ENCODE data around the gene VPS41.

The VPS41 gene

DNA sequence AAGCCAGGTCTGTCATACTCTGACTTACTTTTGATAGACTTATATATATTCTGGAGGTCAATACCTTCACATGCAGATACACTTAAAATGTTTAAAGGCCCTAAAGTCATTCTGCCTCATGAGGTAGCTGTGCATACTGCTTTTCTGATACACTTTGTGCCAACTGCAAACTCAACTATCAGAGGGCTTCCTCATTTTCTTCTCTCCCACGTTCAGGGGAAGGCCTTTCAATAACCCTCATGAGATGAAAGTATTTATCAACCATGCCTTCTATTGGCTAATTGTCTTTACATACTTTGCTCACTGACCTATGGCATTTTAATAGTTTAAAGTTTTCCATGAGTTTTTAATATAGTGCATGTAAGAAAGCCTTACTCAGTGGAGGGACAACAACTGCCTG is 165.1 kb downstream of the VPS41 start:
- peaks cover 5 to 16% of the 10 kb centered on the region in 2 experiments; a peak in 2 of 3 replicates for H3K36me3 ChIP-seq (ENCODE audit: control insufficient read depth in 2 of 2, insufficient read depth in 1 of 2, low read length in 2 of 2)
- ChIA-PET CTCF (no interaction called here), POLR2A (no interaction called here)
- TF ChIP-seq ZNF747 (tag by site-specific recombination; IDR thresholded peaks at IDR 0.05): no peak
- TF ChIP-seq, protein P1, sequence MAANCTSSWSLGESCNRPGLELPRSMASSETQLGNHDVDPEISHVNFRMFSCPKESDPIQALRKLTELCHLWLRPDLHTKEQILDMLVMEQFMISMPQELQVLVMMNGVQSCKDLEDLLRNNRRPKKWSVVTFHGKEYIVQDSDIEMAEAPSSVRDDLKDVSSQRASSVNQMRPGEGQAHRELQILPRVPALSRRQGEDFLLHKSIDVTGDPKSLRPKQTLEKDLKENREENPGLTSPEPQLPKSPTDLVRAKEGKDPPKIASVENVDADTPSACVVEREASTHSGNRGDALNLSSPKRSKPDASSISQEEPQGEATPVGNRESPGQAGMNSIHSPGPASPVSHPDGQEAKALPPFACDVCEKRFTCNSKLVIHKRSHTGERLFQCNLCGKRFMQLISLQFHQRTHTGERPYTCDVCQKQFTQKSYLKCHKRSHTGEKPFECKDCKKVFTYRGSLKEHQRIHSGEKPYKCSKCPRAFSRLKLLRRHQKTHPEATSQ (tag by site-specific recombination; IDR thresholded peaks at IDR 0.05): no peak
- no peak for TF ChIP-seq ZNF335 (tag by site-specific recombination; conservative IDR thresholded peaks at IDR 0.05)
- TF ChIP-seq ZNF837 (tag by site-specific recombination; IDR thresholded peaks at IDR 0.05): no peak
- TF ChIP-seq, protein P2, sequence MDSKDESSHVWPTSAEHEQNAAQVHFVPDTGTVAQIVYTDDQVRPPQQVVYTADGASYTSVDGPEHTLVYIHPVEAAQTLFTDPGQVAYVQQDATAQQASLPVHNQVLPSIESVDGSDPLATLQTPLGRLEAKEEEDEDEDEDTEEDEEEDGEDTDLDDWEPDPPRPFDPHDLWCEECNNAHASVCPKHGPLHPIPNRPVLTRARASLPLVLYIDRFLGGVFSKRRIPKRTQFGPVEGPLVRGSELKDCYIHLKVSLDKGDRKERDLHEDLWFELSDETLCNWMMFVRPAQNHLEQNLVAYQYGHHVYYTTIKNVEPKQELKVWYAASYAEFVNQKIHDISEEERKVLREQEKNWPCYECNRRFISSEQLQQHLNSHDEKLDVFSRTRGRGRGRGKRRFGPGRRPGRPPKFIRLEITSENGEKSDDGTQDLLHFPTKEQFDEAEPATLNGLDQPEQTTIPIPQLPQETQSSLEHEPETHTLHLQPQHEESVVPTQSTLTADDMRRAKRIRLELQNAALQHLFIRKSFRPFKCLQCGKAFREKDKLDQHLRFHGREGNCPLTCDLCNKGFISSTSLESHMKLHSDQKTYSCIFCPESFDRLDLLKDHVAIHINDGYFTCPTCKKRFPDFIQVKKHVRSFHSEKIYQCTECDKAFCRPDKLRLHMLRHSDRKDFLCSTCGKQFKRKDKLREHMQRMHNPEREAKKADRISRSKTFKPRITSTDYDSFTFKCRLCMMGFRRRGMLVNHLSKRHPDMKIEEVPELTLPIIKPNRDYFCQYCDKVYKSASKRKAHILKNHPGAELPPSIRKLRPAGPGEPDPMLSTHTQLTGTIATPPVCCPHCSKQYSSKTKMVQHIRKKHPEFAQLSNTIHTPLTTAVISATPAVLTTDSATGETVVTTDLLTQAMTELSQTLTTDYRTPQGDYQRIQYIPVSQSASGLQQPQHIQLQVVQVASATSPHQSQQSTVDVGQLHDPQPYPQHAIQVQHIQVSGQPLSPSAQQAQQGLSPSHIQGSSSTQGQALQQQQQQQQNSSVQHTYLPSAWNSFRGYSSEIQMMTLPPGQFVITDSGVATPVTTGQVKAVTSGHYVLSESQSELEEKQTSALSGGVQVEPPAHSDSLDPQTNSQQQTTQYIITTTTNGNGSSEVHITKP (tag by site-specific recombination; IDR thresholded peaks at IDR 0.05): no peak
- no peak for TF ChIP-seq ZIC2 (tag by site-specific recombination; IDR thresholded peaks at IDR 0.05)
- no peak for TF ChIP-seq ZNF23 (tag by site-specific recombination; IDR thresholded peaks at IDR 0.05; ENCODE audit: borderline replicate concordance)
- TF ChIP-seq ZEB2 (tag by site-specific recombination; IDR thresholded peaks at IDR 0.05): no peak
- TF ChIP-seq GLIS1 (tag by site-specific recombination; IDR thresholded peaks at IDR 0.05): no peak
- no peak for TF ChIP-seq ZNF670 (tag by site-specific recombination; IDR thresholded peaks at IDR 0.05; ENCODE audit: low read depth)
- TF ChIP-seq GLIS2 (tag by site-specific recombination; IDR thresholded peaks at IDR 0.05): no peak
- TF ChIP-seq ZNF624 (tag by site-specific recombination; IDR thresholded peaks at IDR 0.05): no peak
- no peak for TF ChIP-seq ZNF76 (tag by site-specific recombination; IDR thresholded peaks at IDR 0.05; ENCODE audit: borderline replicate concordance, low read depth)
- no peak for TF ChIP-seq HOXC10 (CRISPR knock-in tag; IDR thresholded peaks at IDR 0.05)
- TF ChIP-seq ZNF423 (tag by site-specific recombination; IDR thresholded peaks at IDR 0.05): no peak
- TF ChIP-seq KLF7 (tag by site-specific recombination; IDR thresholded peaks at IDR 0.05; ENCODE audit: borderline replicate concordance): no peak
- no peak for TF ChIP-seq ZNF596 (tag by site-specific recombination; IDR thresholded peaks at IDR 0.05)
- TF ChIP-seq ZNF830 (tag by site-specific recombination; IDR thresholded peaks at IDR 0.05; ENCODE audit: low read depth): no peak
- no peak for TF ChIP-seq ZNF48 (tag by site-specific recombination; IDR thresholded peaks at IDR 0.05)
- TF ChIP-seq ZNF223 (tag by site-specific recombination; IDR thresholded peaks at IDR 0.05): no peak
- no peak overlapping the region for H3K4me3 ChIP-seq (ENCODE audit: low read depth, low read length)
- H3K4me1 ChIP-seq (ENCODE audit: control insufficient read depth, insufficient read depth, low read length): no peaks in the 10 kb centered on the region
- no peak overlapping the region for H3K27ac ChIP-seq (ENCODE audit: extremely low read depth, low read depth, low read length)
- H3K9me3 ChIP-seq (ENCODE audit: control insufficient read depth, insufficient read depth, low read depth, low read length): no peaks in the 10 kb centered on the region

DNA sequence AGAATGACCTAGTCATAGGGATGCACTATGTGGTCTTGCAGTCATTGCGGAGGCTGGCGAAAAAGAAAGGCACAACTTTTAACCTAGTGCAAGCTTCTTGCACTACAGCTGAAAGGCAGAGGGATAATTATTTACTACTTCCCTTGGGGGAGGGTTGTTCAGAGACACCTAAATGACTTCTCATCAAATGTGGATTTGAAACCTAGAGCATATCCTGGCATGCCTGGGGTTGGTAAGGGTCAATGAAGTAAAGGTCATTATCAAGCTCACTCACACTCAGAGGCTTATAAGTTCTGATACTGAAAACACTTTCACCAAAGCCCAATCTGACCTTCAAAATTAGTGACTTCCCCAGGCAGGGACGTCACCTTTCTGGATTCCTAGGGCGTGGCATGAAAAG is 168.9 kb downstream of the VPS41 start:
- ChIA-PET CTCF (interaction anchor here (0.6 to 0.9 kb wide), 2 partner anchors 11 to 395 kb away, joined by 3 to 4 read pairs; no protein-coding TSS in a partner anchor), POLR2A (no interaction called here)
- H3K4me1 ChIP-seq (ENCODE audit: control insufficient read depth, insufficient read depth, low read length): no peaks in the 10 kb centered on the region
- H3K9me3 ChIP-seq (ENCODE audit: control insufficient read depth, insufficient read depth, low read depth, low read length): no peaks in the 10 kb centered on the region
- no peak overlapping the region for H3K27ac ChIP-seq (ENCODE audit: extremely low read depth, low read depth, low read length)
- H3K36me3 ChIP-seq (ENCODE audit: control insufficient read depth in 2 of 2, insufficient read depth in 1 of 2, low read length in 2 of 2): peaks cover 5 to 16% of the 10 kb centered on the region in 2 experiments; a peak in 2 of 3 replicates
- no peak overlapping the region for H3K4me3 ChIP-seq (ENCODE audit: low read depth, low read length)
- TF ChIP-seq ZNF10 (tag by site-specific recombination; IDR thresholded peaks at IDR 0.05): no peak
- TF ChIP-seq ZNF658 (tag by site-specific recombination; IDR thresholded peaks at IDR 0.05): no peak
- TF ChIP-seq, protein P3, sequence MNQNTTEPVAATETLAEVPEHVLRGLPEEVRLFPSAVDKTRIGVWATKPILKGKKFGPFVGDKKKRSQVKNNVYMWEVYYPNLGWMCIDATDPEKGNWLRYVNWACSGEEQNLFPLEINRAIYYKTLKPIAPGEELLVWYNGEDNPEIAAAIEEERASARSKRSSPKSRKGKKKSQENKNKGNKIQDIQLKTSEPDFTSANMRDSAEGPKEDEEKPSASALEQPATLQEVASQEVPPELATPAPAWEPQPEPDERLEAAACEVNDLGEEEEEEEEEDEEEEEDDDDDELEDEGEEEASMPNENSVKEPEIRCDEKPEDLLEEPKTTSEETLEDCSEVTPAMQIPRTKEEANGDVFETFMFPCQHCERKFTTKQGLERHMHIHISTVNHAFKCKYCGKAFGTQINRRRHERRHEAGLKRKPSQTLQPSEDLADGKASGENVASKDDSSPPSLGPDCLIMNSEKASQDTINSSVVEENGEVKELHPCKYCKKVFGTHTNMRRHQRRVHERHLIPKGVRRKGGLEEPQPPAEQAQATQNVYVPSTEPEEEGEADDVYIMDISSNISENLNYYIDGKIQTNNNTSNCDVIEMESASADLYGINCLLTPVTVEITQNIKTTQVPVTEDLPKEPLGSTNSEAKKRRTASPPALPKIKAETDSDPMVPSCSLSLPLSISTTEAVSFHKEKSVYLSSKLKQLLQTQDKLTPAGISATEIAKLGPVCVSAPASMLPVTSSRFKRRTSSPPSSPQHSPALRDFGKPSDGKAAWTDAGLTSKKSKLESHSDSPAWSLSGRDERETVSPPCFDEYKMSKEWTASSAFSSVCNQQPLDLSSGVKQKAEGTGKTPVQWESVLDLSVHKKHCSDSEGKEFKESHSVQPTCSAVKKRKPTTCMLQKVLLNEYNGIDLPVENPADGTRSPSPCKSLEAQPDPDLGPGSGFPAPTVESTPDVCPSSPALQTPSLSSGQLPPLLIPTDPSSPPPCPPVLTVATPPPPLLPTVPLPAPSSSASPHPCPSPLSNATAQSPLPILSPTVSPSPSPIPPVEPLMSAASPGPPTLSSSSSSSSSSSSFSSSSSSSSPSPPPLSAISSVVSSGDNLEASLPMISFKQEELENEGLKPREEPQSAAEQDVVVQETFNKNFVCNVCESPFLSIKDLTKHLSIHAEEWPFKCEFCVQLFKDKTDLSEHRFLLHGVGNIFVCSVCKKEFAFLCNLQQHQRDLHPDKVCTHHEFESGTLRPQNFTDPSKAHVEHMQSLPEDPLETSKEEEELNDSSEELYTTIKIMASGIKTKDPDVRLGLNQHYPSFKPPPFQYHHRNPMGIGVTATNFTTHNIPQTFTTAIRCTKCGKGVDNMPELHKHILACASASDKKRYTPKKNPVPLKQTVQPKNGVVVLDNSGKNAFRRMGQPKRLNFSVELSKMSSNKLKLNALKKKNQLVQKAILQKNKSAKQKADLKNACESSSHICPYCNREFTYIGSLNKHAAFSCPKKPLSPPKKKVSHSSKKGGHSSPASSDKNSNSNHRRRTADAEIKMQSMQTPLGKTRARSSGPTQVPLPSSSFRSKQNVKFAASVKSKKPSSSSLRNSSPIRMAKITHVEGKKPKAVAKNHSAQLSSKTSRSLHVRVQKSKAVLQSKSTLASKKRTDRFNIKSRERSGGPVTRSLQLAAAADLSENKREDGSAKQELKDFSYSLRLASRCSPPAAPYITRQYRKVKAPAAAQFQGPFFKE (tag by site-specific recombination; IDR thresholded peaks at IDR 0.05; ENCODE audit: borderline replicate concordance): no peak
- TF ChIP-seq ZNF184 (tag by site-specific recombination; IDR thresholded peaks at IDR 0.05): no peak
- TF ChIP-seq SALL2 (tag by site-specific recombination; IDR thresholded peaks at IDR 0.05; ENCODE audit: borderline replicate concordance): no peak
- TF ChIP-seq GLI2 (tag by site-specific recombination; IDR thresholded peaks at IDR 0.05; ENCODE audit: borderline replicate concordance, low read depth): no peak
- TF ChIP-seq MYNN (tag by site-specific recombination; IDR thresholded peaks at IDR 0.05; ENCODE audit: borderline replicate concordance): no peak
- no peak for TF ChIP-seq KLF7 (tag by site-specific recombination; IDR thresholded peaks at IDR 0.05; ENCODE audit: borderline replicate concordance)

Data from HEK293 (cell line).